Neural cell (in vitro differentiated cells): ENCODE results near the gene FNDC3B.

Experiments
- EZH2 ChIP-seq: fragments of 200-600, 300-800 bp; shearing (Covaris generic), sonication (generic); IDR thresholded peaks from 2 replicates; pipeline ENCODE4 v1.6.1; 2014; ENCODE audit warnings: antibody characterized with exemption, low read length, borderline replicate concordance, mild to moderate bottlenecking; ENCODE audit not compliant: insufficient read depth, poor library complexity, severe bottlenecking
- POLR2AphosphoS5 ChIP-seq: IDR thresholded peaks from 2 replicates; pipeline ENCODE4 v1.6.1; 2012
- RAD21 ChIP-seq: fragments of 450-650 bp; conservative IDR thresholded peaks from 2 replicates; pipeline ENCODE4 v1.6.1; 2014; ENCODE audit warnings: antibody characterized with exemption, mild to moderate bottlenecking, moderate library complexity
- SMC3 ChIP-seq: fragments of 450-650 bp; conservative IDR thresholded peaks from 2 replicates; pipeline ENCODE4 v1.6.1; 2014; ENCODE audit warnings: antibody characterized with exemption, mild to moderate bottlenecking, moderate library complexity; ENCODE audit not compliant: poor library complexity
- TAF1 ChIP-seq: IDR thresholded peaks from 2 replicates; pipeline ENCODE4 v1.6.1; 2012; ENCODE audit warnings: low read depth
- TF ChIP-seq, protein P1 (sequence below): fragments of 450-650 bp; IDR thresholded peaks from 2 replicates; pipeline ENCODE4 v1.5.1; 2014; ENCODE audit warnings: antibody characterized with exemption, mild to moderate bottlenecking, moderate library complexity; ENCODE audit not compliant: poor library complexity, severe bottlenecking

DNA sequence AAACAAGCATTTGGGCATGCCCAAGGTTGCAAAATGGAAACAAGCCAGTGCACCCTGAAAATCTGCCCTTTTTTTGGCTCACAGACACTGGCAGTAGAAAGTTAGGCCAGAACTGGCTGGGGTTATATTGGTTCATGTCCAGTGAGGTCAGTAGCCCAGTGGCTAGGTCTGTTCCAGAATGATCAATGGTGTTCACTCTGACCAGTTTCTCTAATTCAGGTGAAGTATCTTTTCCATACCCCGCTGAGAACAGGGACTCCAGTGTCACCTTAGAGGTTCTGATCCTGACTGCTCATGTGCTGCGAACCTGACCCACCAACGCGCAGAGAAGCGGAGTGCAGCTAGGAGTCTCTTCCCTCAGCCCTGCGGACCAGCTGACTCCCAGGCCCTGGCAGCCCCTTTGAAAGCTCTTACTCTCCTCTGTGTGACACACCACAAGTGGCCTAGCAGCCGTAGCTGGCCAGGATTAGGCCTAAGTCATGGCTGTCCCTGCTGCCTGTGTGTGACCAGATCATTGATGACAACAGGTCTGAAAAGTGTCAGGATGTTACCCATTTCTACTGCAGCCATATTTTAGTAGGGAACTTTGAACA is 285.3 kb downstream of the FNDC3B start:
- TF ChIP-seq EZH2 (no peak), POLR2AphosphoS5 (no peak), TAF1 (no peak), SMC3 (no peak), RAD21 (no peak)
- TF ChIP-seq, protein P1, sequence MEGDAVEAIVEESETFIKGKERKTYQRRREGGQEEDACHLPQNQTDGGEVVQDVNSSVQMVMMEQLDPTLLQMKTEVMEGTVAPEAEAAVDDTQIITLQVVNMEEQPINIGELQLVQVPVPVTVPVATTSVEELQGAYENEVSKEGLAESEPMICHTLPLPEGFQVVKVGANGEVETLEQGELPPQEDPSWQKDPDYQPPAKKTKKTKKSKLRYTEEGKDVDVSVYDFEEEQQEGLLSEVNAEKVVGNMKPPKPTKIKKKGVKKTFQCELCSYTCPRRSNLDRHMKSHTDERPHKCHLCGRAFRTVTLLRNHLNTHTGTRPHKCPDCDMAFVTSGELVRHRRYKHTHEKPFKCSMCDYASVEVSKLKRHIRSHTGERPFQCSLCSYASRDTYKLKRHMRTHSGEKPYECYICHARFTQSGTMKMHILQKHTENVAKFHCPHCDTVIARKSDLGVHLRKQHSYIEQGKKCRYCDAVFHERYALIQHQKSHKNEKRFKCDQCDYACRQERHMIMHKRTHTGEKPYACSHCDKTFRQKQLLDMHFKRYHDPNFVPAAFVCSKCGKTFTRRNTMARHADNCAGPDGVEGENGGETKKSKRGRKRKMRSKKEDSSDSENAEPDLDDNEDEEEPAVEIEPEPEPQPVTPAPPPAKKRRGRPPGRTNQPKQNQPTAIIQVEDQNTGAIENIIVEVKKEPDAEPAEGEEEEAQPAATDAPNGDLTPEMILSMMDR = no peak
